Activated CD4-positive, alpha-beta T cell treated with anti-CD3 and anti-CD28 coated beads, Interleukin-2, amount 50 U/mL, for 1 hour (primary cell): ENCODE data around the gene OR52E5.

ENCODE experiments used
- DNase-seq: peaks from one replicate; pipeline ENCODE4 v3.0.0-alpha.2; 2020

OR52E5 gene

DNA sequence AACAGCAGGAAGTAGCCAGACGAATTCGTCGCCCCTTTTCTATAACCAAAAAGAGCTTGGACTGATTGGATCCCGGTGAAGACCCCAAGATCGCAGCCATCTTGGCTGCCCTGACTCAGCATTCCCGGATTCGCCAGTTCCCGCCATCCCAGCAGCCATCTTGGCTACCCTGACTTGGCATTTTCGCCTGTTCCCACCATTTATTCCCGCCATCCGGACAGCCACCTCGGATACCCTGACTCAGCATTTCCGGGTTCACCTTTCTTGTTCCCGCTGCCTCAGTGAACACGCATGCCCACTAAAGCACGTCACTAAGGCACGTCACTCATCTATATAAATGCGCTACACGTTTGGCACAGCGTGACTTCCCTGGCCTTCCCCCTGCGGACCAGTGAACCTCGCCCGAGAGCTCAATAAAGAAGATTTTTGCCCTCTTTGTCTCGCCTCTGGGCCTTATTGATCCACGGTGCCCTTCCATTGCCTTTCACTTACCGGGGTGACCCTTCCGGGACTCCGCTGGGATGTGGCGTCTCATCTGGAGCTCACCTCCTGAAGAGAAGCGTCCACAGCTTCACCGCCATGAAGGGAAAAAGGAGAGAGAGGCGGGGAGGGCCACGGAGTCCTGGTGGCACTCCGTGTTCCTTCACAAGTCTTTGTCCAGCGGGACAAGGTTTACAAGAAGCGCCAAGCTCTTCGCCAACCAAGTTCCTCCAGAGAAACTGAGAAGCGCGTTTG lies 45.0 kb downstream of the OR52E5 start:
- DNase-seq: no peak

DNA sequence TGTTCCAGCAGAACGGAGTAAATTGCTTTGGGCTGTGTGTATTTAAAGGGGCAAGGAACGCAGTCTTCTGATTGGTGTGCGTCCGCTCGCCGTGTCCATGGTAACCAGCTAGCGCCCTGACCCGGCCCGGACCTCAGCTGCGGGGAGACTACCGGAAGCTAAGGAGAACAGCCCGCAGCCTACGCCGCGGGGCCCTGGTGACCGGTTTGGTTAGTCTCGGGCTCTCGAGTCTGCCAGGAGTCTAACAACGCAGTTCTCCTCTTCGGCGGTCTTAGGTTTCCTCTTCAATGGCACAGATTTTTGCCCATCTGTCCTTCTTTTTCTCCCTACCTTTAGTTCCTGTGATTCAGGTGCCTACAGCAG lies 45.6 kb downstream of the OR52E5 start:
- no peak for DNase-seq

DNA sequence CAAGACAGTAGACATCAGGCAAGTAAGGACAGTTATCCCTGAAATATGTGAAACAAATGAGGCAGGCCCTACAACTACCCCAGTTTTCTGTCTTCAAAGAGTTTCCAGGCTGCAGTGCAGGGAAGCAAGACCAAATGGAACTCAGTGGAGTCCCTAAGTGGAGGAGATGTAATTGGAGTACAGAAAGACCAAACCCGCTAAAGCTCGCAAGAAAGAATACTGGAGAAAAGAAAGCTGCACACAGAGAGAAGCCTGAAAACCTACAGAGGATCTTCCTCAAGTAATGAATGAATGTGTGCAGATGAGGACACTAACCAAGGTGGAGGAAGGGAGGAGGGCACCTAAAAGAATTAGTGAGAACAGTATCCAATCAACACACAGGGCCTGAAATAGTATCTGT lies 47.7 kb downstream of the OR52E5 start:
- DNase-seq: no peak

DNA sequence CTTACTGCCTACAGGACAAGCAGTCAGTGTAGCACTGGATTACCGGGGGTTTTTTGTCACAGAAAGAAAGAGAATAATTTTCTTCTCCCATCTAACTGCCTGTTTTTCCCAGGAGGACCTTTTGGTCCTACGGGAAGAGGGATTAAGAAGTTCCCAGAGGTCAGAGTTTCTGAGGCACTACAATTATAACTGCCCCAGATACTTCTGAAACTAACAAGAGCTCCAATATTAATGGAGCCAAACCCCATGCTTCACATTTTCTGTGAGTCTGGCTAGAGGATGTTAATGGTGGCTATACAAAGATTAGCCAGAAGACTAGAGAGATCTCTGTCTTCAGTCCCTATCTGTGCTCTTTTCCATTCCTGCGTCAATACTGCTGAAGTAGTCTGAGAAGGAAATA lies 48.9 kb downstream of the OR52E5 start, which contains the start of gene OR56A3:
Gene OR56A3 (plus strand): TSS at position 301 of the 400 bp plus-strand sequence. CDS start 5,096 bp downstream, outside the sequence.
- no peak for DNase-seq
